Large intestine (tissue), 3 donors: ENCODE measurements around the gene LTB. TPM values are rescaled to one million over a fixed set of nuclear protein-coding genes. Genes with fewer than 3 reads are reported as not detected.

Experiments used
- DNase-seq, 2 donors: peaks; one replicate each; pipeline versions ENCODE4 v3.0.0 to v3.0.0-alpha.2; 2013
- H3K27ac ChIP-seq: one replicate; pipeline ENCODE4 v1.5.1; 2013; ENCODE audit warnings: low read length
- H3K27me3 ChIP-seq: 2 replicates; pipeline ENCODE4 v1.6.1; 2013; ENCODE audit warnings: low read length; ENCODE audit not compliant: control insufficient read depth, insufficient read depth
- H3K36me3 ChIP-seq: 2 replicates; pipeline ENCODE4 v1.6.1; 2013; ENCODE audit warnings: low read length; ENCODE audit not compliant: control insufficient read depth, insufficient read depth
- H3K4me1 ChIP-seq: one replicate; pipeline ENCODE4 v1.6.1; 2013; ENCODE audit warnings: low read length; ENCODE audit not compliant: control insufficient read depth, insufficient read depth
- H3K4me3 ChIP-seq: one replicate; pipeline ENCODE4 v1.5.1; 2013; ENCODE audit warnings: low read length
- H3K9me3 ChIP-seq: one replicate; pipeline ENCODE4 v1.6.1; 2013; ENCODE audit warnings: mild to moderate bottlenecking, low read depth, low read length, moderate library complexity; ENCODE audit not compliant: control insufficient read depth
- WGBS: methylation state at CpG from one replicate; pipeline ENCODE4 v1.1.5; 2013; ENCODE audit warnings: low lambda C conversion rate; ENCODE audit not compliant: insufficient coverage; 5-methylcytosine and 5-hydroxymethylcytosine counted together
- polyA plus RNA-seq: library from polyadenylated mRNA; unstranded; fragments of 120-200 nt; gene quantifications from one replicate; pipeline ENCODE4 v1.2.1, GENCODE V29; 2013

The LTB gene
- polyA plus RNA-seq, 1 donor = 20.1 TPM

DNA sequence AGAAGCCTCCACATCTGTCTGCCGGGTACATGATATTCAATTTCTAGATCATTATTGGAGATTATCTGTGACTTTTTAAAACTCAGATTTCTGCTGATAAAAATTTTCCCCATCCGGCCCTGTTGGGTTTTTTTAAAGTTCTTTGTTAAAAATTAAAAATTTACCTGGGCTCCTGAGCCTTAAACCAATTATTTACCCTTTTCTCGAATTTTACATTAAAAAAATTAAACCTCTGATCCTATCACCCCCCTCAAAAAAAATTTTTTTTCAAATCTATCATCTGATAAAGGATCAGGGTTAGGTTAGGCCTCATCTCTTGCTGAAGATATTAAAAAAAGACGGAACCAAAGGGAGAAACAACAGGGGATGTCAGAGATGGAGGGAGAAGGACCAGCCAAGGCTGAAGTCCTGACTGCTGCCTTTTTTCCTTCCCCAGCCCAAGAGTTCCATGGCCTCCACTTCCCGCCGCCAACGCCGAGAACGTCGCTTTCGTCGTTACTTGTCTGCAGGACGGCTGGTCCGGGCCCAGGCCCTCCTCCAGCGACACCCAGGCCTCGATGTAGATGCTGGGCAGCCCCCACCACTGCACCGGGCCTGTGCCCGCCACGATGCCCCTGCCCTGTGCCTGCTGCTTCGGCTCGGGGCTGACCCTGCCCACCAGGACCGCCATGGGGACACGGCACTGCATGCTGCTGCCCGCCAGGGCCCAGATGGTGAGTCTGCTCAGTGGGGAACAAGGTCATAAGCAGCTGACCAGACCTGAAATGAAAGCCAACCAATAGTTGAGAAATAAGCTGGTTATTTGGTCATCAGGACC lies 34.3 kb downstream of the LTB start:
- H3K4me3 ChIP-seq = peak overlapping the region; percentile 50
- no peak for DNase-seq
- peaks cover 8% of the 10 kb centered on the region for H3K4me1 ChIP-seq
- no CpG with 5 or more reads among the region's 24 CpGs for WGBS
- peaks cover 3% of the 10 kb centered on the region for H3K9me3 ChIP-seq
- H3K36me3 ChIP-seq = peaks cover 16% of the 10 kb centered on the region
- no peaks in the 10 kb centered on the region for H3K27me3 ChIP-seq
- peak overlapping the region; percentile 34 for H3K27ac ChIP-seq

DNA sequence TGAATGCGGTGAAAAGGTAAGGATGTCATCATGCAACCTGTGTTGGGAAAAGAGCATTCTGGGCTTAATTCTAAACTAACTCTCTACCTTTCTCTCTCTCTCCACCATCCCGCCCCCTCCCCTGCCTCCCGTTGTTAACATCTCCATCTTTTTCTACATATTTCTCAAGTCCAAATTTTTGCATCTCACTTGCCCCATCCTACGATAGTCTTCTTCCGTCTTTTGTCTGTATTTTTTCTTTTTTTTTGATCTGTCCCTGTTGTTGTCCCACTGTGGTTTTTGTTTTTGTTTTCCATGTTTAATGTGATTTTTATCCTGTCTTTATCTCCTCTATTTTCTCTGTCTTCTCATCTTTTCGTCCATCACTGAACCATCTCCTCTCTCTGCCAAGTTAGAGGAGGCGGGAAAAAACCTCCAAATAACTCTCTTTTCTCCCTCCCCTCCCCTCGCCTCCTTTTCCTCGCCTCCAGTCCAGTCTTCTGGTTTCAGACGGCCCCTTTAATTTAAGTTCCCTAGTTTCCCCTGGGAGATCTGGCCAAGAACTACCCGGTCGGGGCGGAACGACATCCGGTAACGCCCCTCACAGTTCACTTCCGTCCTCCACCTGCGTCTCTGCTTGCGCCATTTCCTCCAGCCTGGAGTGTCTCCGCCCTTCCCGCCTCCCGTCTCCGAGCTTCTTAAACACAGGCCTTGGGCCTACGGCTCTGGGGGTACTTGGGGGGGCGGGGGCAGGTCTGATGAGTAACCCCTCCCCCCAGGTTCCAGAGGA lies 35.1 kb downstream of the LTB start, which contains the start of gene NFKBIL1:
Gene NFKBIL1, plus strand, starts transcription at position 651 of the 769 bp plus-strand sequence. Its CDS starts 87 bp downstream, at position 738.
- 1% methylated on average over 7 of the region's 25 CpGs for WGBS
- peaks cover 3% of the 10 kb centered on the region for H3K9me3 ChIP-seq
- no peaks in the 10 kb centered on the region for H3K27me3 ChIP-seq
- peaks cover 14% of the 10 kb centered on the region for H3K36me3 ChIP-seq
- H3K4me1 ChIP-seq = peaks cover 8% of the 10 kb centered on the region
- H3K4me3 ChIP-seq = peak within 1 kb of the TSS; percentile 50
- H3K27ac ChIP-seq = peak within 1 kb of the TSS; percentile 77
- peak; percentile 96 to 97 for DNase-seq

DNA sequence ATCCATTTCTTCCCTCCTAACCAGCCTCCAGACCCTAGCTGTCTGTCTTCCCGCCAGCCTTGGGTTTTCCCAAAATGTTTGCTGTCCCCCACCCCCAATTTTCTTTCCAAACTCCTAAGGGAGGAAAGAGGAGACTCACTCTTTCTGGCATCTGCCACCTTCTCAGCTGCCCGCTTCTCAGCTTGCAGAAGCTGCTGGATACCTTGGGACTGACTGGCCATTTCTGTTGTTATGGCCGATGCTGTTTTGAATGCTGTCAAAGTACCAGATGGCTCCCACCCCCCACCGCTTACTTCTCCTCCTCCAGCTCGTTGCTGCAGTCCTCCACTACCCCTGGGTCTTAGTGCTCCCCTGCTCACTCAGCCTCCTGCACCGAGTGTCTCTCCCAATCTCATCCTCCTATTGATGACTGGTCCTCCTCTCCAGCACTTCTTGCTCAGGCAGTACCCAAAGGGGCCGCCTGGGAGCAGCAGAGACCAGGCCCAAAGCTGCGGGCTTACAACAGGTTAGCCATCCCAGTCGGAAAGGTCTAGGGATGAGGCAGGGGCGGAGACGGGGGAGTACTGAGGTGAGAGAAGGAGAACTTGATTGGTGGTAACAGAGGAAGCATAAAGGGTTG lies 35.8 kb downstream of the LTB start, which contains the start of gene ATP6V1G2:
Gene ATP6V1G2, minus strand, starts transcription at position 270 of the 619 bp plus-strand sequence. Its CDS starts 49 bp downstream, at position 221.
- peak; percentile 85 to 89 for DNase-seq
- WGBS = 0% methylated on average over 3 of the region's 11 CpGs
- no peaks in the 10 kb centered on the region for H3K27me3 ChIP-seq
- H3K4me3 ChIP-seq = peak within 1 kb of the TSS; percentile 50
- H3K9me3 ChIP-seq = peaks cover 3% of the 10 kb centered on the region
- H3K27ac ChIP-seq = peak within 1 kb of the TSS; percentile 77
- peaks cover 14% of the 10 kb centered on the region for H3K36me3 ChIP-seq
- H3K4me1 ChIP-seq = peaks cover 8% of the 10 kb centered on the region

DNA sequence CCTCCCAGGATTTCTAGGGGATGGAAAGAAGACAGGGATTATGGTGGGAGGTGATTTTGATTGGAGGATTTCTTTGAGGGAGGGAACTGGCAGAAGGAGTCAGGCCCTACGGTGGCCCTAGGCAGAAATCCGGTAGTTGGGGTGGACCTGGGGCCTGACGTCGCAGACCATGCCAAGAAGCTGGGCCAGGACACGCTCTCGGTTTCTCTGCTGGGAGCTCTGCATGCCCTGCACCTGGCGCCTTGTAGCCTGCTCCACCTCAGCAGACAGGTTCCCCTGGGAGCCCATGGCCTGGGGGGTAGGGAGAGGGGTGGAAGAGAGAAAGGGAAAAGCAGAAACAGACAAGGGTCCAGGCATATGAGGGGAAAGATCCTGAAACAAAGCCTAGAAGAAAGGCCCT lies 36.9 kb downstream of the LTB start:
- peaks cover 10% of the 10 kb centered on the region for H3K4me1 ChIP-seq
- H3K9me3 ChIP-seq = peaks cover 3% of the 10 kb centered on the region
- no CpG with 5 or more reads among the region's 7 CpGs for WGBS
- no peak for DNase-seq
- no peak overlapping the region for H3K4me3 ChIP-seq
- H3K36me3 ChIP-seq = peaks cover 7% of the 10 kb centered on the region
- H3K27ac ChIP-seq = no peak overlapping the region
- H3K27me3 ChIP-seq = no peaks in the 10 kb centered on the region

DNA sequence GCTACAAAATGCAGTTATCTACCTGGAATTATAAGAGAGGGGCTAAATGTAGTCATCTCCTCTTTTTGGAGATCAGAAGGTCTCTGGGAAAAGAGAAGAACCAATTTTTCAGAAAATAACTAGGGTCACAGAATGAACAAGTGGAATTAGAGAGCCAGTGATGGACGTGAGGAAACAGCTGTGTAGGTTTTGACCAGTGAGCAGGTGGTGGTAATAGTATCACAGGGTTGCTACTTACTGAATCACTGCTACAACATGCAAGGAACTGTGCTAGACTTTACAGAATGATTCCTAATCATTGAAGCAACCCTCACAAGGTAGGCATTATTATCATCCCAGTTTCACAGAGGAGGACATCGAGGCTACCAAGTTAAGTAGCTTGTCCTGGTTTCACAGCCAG lies 37.5 kb downstream of the LTB start:
- H3K4me3 ChIP-seq = no peak overlapping the region
- WGBS = 75% methylated on average over 1 of the region's 2 CpGs
- DNase-seq = no peak
- peaks cover 3% of the 10 kb centered on the region for H3K9me3 ChIP-seq
- peaks cover 11% of the 10 kb centered on the region for H3K36me3 ChIP-seq
- no peaks in the 10 kb centered on the region for H3K27me3 ChIP-seq
- no peak overlapping the region for H3K27ac ChIP-seq
- H3K4me1 ChIP-seq = peaks cover 16% of the 10 kb centered on the region

DNA sequence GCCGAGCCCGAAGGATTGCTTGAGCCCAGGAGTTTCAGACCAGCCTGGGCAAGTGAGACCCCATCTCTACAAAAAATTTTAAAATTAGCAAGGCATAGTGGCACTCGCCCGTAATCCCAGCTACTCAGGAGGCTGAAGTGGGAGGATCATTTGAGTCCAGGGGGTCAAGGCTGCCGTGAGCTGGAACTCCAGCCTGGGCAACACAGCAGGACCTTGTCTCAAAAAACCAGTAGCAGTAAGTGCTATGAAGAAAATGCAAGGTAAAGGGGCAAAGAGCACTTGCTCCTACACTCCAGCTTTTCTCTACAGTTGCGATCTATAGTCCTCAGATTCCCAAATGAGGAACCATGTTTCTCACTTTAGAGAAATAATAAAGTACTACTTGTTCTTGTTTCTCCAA lies 38.6 kb downstream of the LTB start:
- WGBS = 100% methylated on average over 1 of the region's 6 CpGs

DNA sequence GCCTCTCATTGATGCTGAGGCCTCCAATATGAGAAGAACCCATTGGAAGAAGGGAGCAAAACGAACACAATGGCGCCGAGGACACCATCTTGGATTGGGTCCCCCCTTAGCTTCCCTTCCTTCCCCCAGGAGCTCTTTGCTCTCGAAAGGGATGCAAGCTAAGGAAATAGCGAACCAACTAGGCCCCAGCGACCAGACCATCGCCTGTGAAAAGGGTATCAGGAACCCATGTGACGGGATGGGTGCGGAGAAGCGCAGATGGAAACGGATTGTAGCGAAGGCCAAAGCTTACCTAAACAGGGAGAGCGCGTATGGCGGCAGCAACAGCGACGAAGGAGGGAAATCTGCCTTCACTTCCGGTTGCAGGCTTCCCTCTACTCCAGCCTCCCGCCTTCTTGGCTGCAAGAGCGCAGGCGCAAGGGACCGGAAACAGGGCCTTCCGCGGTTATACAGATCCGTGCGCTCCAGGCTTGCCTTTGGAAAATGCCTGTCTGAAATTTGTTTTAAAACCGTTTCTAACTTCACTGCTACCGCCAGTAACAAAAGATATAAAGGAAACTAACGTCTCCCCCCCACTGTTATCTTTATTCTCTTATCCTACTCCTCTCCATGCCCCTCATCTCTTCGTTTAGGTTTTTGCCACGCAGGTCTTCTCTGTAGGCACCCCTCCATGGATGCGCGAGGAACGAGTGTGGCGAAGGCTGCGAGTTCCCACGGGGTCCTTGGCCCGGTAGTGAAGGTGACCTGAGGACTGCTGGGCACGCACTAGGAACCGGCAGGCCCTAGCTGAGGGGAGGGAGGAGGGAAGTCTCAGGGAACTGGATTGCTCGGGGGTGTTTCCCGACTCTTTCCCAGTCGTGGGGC lies 40.3 kb downstream of the LTB start, which contains the start of gene DDX39B:
Gene DDX39B, minus strand, starts transcription at position 346 of the 864 bp plus-strand sequence. CDS start 1,471 bp downstream, outside the sequence.
- peak within 1 kb of the TSS; percentile 90 for H3K4me3 ChIP-seq
- H3K27ac ChIP-seq = peak within 1 kb of the TSS; percentile 91
- WGBS = 0% methylated on average over 3 of the region's 43 CpGs
- H3K36me3 ChIP-seq = peaks cover 31% of the 10 kb centered on the region
- peaks cover 17% of the 10 kb centered on the region for H3K4me1 ChIP-seq
- peak; percentile 98 to 99 for DNase-seq
- H3K27me3 ChIP-seq = no peaks in the 10 kb centered on the region
- H3K9me3 ChIP-seq = no peaks in the 10 kb centered on the region

More for the DNA sequence above, 38.6 kb downstream of the LTB start:
- no peaks in the 10 kb centered on the region for H3K27me3 ChIP-seq
- H3K9me3 ChIP-seq = peaks cover 3% of the 10 kb centered on the region
- peaks cover 18% of the 10 kb centered on the region for H3K36me3 ChIP-seq
- no peak overlapping the region for H3K27ac ChIP-seq
- no peak for DNase-seq
- H3K4me3 ChIP-seq = no peak overlapping the region
- H3K4me1 ChIP-seq = peaks cover 23% of the 10 kb centered on the region

DNA sequence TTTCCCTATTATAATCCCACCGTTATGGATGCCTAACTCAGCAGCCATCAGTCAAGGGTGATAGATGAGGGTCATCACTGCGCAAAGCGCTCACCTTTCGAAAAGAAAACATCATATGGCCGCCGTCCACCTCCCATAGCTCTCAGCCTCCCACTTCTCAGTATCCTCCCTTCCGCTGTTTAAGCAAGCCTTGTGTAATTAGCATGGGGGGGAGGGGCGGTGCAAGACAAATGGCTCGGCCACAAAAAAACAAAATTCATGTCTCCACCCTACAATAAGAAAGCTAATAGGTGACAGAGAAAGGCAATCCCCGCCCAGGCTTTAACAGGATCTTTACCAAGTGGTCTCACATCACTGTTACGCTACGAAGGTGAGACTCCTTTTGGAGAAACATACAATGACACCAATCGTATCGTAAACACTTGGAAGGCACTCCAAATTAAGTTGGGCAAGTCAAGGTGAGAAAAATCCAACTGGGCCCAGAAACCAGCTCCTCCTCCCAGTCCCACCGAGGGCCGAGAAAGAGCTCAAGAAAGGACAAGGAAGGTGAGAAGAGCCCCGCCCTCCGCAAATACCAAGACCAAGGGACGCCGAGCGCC lies 41.1 kb downstream of the LTB start:
- Histone ChIP-seq H3K27ac (peak overlapping the region; percentile 91), H3K9me3 (no peaks in the 10 kb centered on the region), H3K4me1 (peaks cover 15% of the 10 kb centered on the region), H3K27me3 (no peaks in the 10 kb centered on the region), H3K36me3 (peaks cover 38% of the 10 kb centered on the region), H3K4me3 (peak overlapping the region; percentile 90)
- WGBS = no CpG with 5 or more reads among the region's 21 CpGs
- DNase-seq = peak; percentile 33 to 67

DNA sequence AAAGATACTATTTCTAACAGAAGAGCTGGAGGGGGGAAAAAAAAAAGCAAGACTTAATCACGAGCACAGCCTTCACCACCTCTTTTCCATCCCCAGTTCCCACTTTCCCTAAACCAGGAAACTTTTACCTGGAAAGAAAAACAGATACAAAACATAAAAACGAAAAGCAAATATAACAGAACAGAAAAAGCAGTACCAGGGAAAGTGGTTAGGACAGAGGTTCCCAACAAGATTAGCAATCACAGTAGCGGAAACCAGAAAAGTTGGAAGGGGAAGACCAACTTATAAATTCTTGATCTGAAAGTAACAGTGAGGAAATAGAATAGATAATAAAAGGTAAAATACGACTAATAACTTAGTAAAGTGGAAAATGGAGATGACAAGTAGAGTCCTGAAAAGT lies 41.6 kb downstream of the LTB start:
- no peak for DNase-seq
- 8% methylated on average over 2 of the region's 4 CpGs for WGBS

More for the DNA sequence above, 41.6 kb downstream of the LTB start:
- Histone ChIP-seq H3K27ac (peak overlapping the region; percentile 91), H3K9me3 (no peaks in the 10 kb centered on the region), H3K36me3 (peaks cover 43% of the 10 kb centered on the region), H3K4me3 (peak overlapping the region; percentile 90), H3K4me1 (peaks cover 15% of the 10 kb centered on the region), H3K27me3 (no peaks in the 10 kb centered on the region)
